B cell (primary cell): ENCODE data around the gene MLLT3. TPM values are rescaled to one million over a fixed set of nuclear protein-coding genes. Genes with fewer than 3 reads are reported as not detected.

Experiments
- ATAC-seq: fragments of 200-7000 bp; cut with Tn5 transposase; one replicate; pipeline ENCODE4 v1.10.0; 2021; ENCODE audit warnings: low read depth, mild to moderate bottlenecking, moderate number of reproducible peaks, moderate library complexity
- CTCF ChIA-PET: fragments of 350-600 bp; sonication (Branson Sonifier 250); formaldehyde crosslinking; loops from one replicate; lab custom pipeline; 2021; ENCODE audit warnings: antibody characterized with exemption, inconsistent platforms; lab: Charles Lee
- POLR2A ChIA-PET: fragments of 350-600 bp; sonication (Branson Sonifier 250); formaldehyde crosslinking; loops from one replicate; lab custom pipeline; 2021; ENCODE audit warnings: antibody characterized with exemption; lab: Charles Lee
- DNase-seq: peaks from one replicate; pipeline ENCODE4 v3.0.0; 2013
- H2AFZ ChIP-seq: 2 replicates; pipeline ENCODE4 v1.6.1; 2012; ENCODE audit warnings: mild to moderate bottlenecking, low read depth, low read length; ENCODE audit not compliant: insufficient read depth, poor library complexity, severe bottlenecking
- H3K27ac ChIP-seq, 2 donors: 1 replicate in 1 of 2; 2 replicates in 1 of 2; pipeline ENCODE4 v1.5.1; 2012 to 2013; ENCODE audit warnings: low read length in 2 of 2, mild to moderate bottlenecking in 2 of 2, moderate library complexity in 1 of 2
- H3K27me3 ChIP-seq, 4 experiments: fragments of 200-600 bp in 1 of 4; sonication (generic) in 1 of 4; replicated peaks in 1 of 4; 1 replicate in 2 of 4; 2 replicates in 2 of 4; pipeline versions ENCODE4 v1.6.1 to v1.7.0; 2013 to 2016; ENCODE audit warnings: low read length in 3 of 4, mild to moderate bottlenecking in 2 of 4, mixed read lengths in 1 of 4, moderate library complexity in 1 of 4; ENCODE audit not compliant: insufficient read depth in 4 of 4, control insufficient read depth in 3 of 4; ENCODE audit errors: control extremely low read depth in 1 of 4
- H3K36me3 ChIP-seq, 2 experiments: replicated peaks in 1 of 2; 1 replicate in 1 of 2; 2 replicates in 1 of 2; pipeline versions ENCODE4 v1.6.1 to v1.7.1; 2013; ENCODE audit warnings: low read length in 1 of 2; ENCODE audit not compliant: insufficient read depth in 2 of 2, control insufficient read depth in 1 of 2; ENCODE audit errors: control extremely low read depth in 1 of 2, extremely low read depth in 1 of 2
- H3K4me1 ChIP-seq, 2 donors: fragments of 200-600 bp in 1 of 2; sonication (generic) in 1 of 2; 1 replicate in 1 of 2; 2 replicates in 1 of 2; pipeline versions ENCODE4 v1.5.1 to v1.6.1; 2013 to 2017; ENCODE audit warnings: low read length in 2 of 2; ENCODE audit not compliant: control insufficient read depth in 2 of 2, insufficient read depth in 2 of 2
- H3K4me2 ChIP-seq: replicated peaks from 2 replicates; pipeline ENCODE3; 2012; ENCODE audit warnings: mild to moderate bottlenecking, low read depth, low read length; ENCODE audit not compliant: poor library complexity, severe bottlenecking
- H3K4me3 ChIP-seq, 5 experiments: fragments of 200-600 bp in 1 of 5; sonication (generic) in 1 of 5; 1 replicate in 3 of 5; 2 replicates in 2 of 5; pipeline versions ENCODE4 v1.5.1 to v1.7.0; 2011 to 2016; ENCODE audit warnings: low read length in 4 of 5, mild to moderate bottlenecking in 4 of 5, low read depth in 2 of 5, control low read depth in 1 of 5, moderate library complexity in 1 of 5; ENCODE audit not compliant: insufficient read depth in 1 of 5; ENCODE audit errors: control extremely low read depth in 1 of 5, extremely low read depth in 1 of 5
- H3K79me2 ChIP-seq: fragments of 200-600 bp; sonication (generic); one replicate; pipeline ENCODE4 v1.6.0; 2016; ENCODE audit warnings: low read length; ENCODE audit not compliant: control insufficient read depth, insufficient read depth
- H3K9ac ChIP-seq: fragments of 200-600 bp; sonication (generic); 2 replicates; pipeline ENCODE4 v1.6.1; 2017; ENCODE audit warnings: mild to moderate bottlenecking, low read length, moderate library complexity
- H3K9me3 ChIP-seq, 3 donors: one replicate each; pipeline versions ENCODE4 v1.6.1 to v1.7.1; 2013; ENCODE audit warnings: low read length in 2 of 3; ENCODE audit not compliant: control insufficient read depth in 2 of 3, insufficient read depth in 1 of 3; ENCODE audit errors: control extremely low read depth in 1 of 3
- H4K20me1 ChIP-seq: 2 replicates; pipeline ENCODE4 v1.6.0; 2012; ENCODE audit warnings: mild to moderate bottlenecking, low read length; ENCODE audit not compliant: insufficient read depth, control insufficient read depth, poor library complexity, severe bottlenecking
- H3K27ac Mint-ChIP-seq: one replicate; pipeline ENCODE4 v1.8.0; 2021; ENCODE audit warnings: mixed read lengths
- H3K27me3 Mint-ChIP-seq: one replicate; pipeline ENCODE4 v1.8.0; 2021; ENCODE audit warnings: mixed read lengths
- H3K4me1 Mint-ChIP-seq: one replicate; pipeline ENCODE4 v1.8.0; 2021; ENCODE audit warnings: mixed read lengths
- H3K4me3 Mint-ChIP-seq: one replicate; pipeline ENCODE4 v1.8.0; 2021; ENCODE audit warnings: mixed read lengths
- H3K9me3 Mint-ChIP-seq: one replicate; pipeline ENCODE4 v1.8.0; 2022; ENCODE audit warnings: mixed read lengths; ENCODE audit not compliant: insufficient read depth
- EZH2 ChIP-seq: IDR thresholded peaks from 2 replicates; pipeline ENCODE4 v1.6.1; 2012; ENCODE audit warnings: borderline replicate concordance, low read depth, mild to moderate bottlenecking, moderate library complexity, low read length; ENCODE audit not compliant: insufficient read depth, poor library complexity, severe bottlenecking
- WGBS: methylation state at CpG from one replicate; pipeline ENCODE4 v1.1.5; 2013; ENCODE audit warnings: missing lambda C conversion rate; ENCODE audit not compliant: insufficient coverage; 5-methylcytosine and 5-hydroxymethylcytosine counted together
- intact Hi-C: fragments of 100-400 bp; cut with micrococcal nuclease; formaldehyde crosslinking; loops from one replicate; pipeline ENCODE4 v1.10.0; 2022
- polyA plus RNA-seq: library from polyadenylated mRNA; depleted of rRNA; stranded (reverse); fragments of >200 nt; gene quantifications from 2 replicates; pipeline ENCODE4 v1.2.3, GENCODE V29; 2012
- total RNA-seq, 2 donors: library from RNA; stranded (reverse); fragments of 120-200 nt in 1 of 2; gene quantifications; 1 replicate in 1 of 2; 2 replicates in 1 of 2; pipeline versions ENCODE4 v1.2.3 to v1.2.4, GENCODE V29; 2013 to 2022
- TF ChIP-seq, protein P1 (sequence below): fragments of 200-600 bp; IDR thresholded peaks from one replicate; pipeline ENCODE4 v1.8.0; 2022; ENCODE audit warnings: antibody characterized with exemption, mild to moderate bottlenecking

The MLLT3 gene
- total and polyA plus RNA-seq, 2 donors (not counting 1 experiment from before 2014, with no cell fraction given) = 3.4 to 3.6 TPM

DNA sequence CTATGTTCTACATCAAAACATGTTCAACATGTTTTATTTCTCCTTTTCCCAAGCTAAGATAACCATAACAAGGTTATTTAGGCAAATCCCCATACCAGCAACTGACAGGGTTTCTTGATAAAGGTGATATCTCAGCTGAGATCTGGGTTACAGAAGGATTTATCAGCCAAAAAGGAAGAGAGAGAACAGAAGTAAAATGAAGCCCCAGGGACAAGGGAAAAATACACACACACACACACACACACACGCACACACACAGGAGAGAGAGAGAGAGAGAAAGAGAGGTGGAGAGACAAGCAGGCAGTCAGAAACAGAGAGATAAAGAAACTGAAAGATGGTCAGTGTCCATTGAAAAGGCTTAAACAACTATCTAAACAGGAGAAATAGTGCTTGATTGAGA, 19.7 kb upstream of the MLLT3 start:
- no peak for ATAC-seq
- Histone ChIP-seq H2AFZ (no peak overlapping the region), H4K20me1 (no peaks in the 10 kb centered on the region), H3K4me1 (peaks cover 6 to 8% of the 10 kb centered on the region in 2 donors), H3K9ac (no peak overlapping the region), H3K27me3 (peaks cover 0 to 23% (median 13%) of the 10 kb centered on the region in 4 experiments), H3K4me3 (no peak overlapping the region), H3K36me3 (no peaks in the 10 kb centered on the region), H3K9me3 (no peaks in the 10 kb centered on the region), H3K4me2 (no peak overlapping the region), H3K27ac (no peak overlapping the region), H3K79me2 (no peaks in the 10 kb centered on the region)
- TF ChIP-seq EZH2 = no peak
- TF ChIP-seq, protein P1, sequence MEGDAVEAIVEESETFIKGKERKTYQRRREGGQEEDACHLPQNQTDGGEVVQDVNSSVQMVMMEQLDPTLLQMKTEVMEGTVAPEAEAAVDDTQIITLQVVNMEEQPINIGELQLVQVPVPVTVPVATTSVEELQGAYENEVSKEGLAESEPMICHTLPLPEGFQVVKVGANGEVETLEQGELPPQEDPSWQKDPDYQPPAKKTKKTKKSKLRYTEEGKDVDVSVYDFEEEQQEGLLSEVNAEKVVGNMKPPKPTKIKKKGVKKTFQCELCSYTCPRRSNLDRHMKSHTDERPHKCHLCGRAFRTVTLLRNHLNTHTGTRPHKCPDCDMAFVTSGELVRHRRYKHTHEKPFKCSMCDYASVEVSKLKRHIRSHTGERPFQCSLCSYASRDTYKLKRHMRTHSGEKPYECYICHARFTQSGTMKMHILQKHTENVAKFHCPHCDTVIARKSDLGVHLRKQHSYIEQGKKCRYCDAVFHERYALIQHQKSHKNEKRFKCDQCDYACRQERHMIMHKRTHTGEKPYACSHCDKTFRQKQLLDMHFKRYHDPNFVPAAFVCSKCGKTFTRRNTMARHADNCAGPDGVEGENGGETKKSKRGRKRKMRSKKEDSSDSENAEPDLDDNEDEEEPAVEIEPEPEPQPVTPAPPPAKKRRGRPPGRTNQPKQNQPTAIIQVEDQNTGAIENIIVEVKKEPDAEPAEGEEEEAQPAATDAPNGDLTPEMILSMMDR = no peak
- WGBS = no CpG with 5 or more reads among the region's 1 CpG
- H3K27ac Mint-ChIP-seq = no peak overlapping the region
- H3K9me3 Mint-ChIP-seq = no peaks in the 10 kb centered on the region
- no peak for DNase-seq
- intact Hi-C loops = loop anchor here (5.0 kb wide), 1 partner anchor 40 kb away; the partner anchor contains the start of gene FOCAD
- H3K4me1 Mint-ChIP-seq = peaks cover 8% of the 10 kb centered on the region
- ChIA-PET POLR2A (no interaction called here), CTCF (interaction anchor here (0.8 kb wide), 1 partner anchor 17 kb away, joined by 3 read pairs; no protein-coding TSS in a partner anchor)
- no peak overlapping the region for H3K4me3 Mint-ChIP-seq
- H3K27me3 Mint-ChIP-seq = peaks cover 44% of the 10 kb centered on the region

DNA sequence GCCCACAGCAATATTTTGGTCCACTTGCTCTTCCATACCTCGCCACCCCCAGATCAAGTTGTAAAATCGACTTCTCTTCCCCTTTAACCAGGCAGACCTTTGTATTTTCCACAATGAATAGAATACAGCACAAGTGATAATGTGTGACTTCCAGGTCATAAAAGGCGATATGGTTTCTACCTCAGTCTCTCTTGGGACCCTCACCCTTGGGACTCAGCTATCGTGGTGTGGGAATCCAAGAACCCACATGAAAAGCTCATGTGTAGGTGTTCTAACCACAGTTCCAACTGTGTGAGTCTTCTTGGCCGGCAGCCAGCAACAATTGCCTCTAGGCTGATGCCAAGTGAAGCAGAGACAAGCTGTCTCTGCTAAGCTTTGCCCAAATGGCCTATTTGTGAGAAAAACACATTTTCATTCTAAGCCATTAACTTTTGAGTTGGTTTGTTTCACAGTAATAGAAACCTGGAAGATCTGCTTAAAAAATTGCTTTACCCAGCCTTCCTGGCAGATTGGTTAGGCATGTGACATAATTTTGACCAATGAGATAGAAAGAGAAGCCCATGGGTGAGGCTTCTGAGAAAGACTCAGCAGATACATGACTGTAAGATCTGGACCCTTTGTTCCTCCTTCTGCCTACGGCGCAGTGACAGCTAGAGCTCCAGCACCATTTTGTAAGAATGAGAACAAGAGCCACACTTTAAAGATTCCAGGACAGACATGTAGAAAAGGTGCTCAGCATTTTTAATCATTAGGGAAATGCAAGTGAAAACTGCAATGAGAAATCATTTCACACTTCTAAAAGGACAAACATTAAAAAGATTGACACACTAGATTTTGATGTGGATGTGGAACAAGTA, 18.3 kb upstream of the MLLT3 start:
- intact Hi-C loops = loop anchor here (5.0 kb wide), 1 partner anchor 42 kb away; the partner anchor contains the start of gene FOCAD
- H3K27me3 Mint-ChIP-seq = peaks cover 44% of the 10 kb centered on the region
- ChIA-PET CTCF (interaction anchor here (0.8 to 1.2 kb wide), 2 partner anchors 14 to 301 kb away, joined by 3 read pairs; no protein-coding TSS in a partner anchor), POLR2A (no interaction called here)
- no peak overlapping the region for H3K27ac Mint-ChIP-seq
- no peak overlapping the region for H3K27ac ChIP-seq
- no peak overlapping the region for H2AFZ ChIP-seq
- H3K4me3 Mint-ChIP-seq = no peak overlapping the region
- H3K9ac ChIP-seq = no peak overlapping the region
- 6% methylated on average over 4 of the region's 7 CpGs for WGBS
- H3K36me3 ChIP-seq = no peaks in the 10 kb centered on the region
- peaks cover 8% of the 10 kb centered on the region for H3K4me1 Mint-ChIP-seq
- H3K4me1 ChIP-seq = peaks cover 6 to 8% of the 10 kb centered on the region in 2 donors
- no peaks in the 10 kb centered on the region for H3K79me2 ChIP-seq
- TF ChIP-seq EZH2 = no peak
- TF ChIP-seq, protein P1 = no peak
- H3K4me2 ChIP-seq = peak overlapping the region; percentile 30
- DNase-seq (peak; percentile 63), ATAC-seq (peak; percentile 77)
- no peaks in the 10 kb centered on the region for H3K9me3 ChIP-seq
- H4K20me1 ChIP-seq = no peaks in the 10 kb centered on the region
- H3K9me3 Mint-ChIP-seq = no peaks in the 10 kb centered on the region
- no peak overlapping the region for H3K4me3 ChIP-seq
- H3K27me3 ChIP-seq = peaks cover 0 to 29% (median 11%) of the 10 kb centered on the region in 4 experiments
